Endothelial cell of umbilical vein (primary cell): ENCODE measurements around the gene DAB1.

Source experiments
- EZH2 ChIP-seq: IDR thresholded peaks from 2 replicates; pipeline ENCODE4 v1.6.1; 2012; ENCODE audit warnings: borderline replicate concordance, low read depth, mild to moderate bottlenecking, moderate library complexity, low read length, inconsistent platforms; ENCODE audit not compliant: severe bottlenecking
- FOS ChIP-seq: IDR thresholded peaks from 2 replicates; pipeline ENCODE4 v1.6.1; 2011; ENCODE audit warnings: mild to moderate bottlenecking, low read length, moderate library complexity, borderline replicate concordance; ENCODE audit not compliant: insufficient read depth
- MAX ChIP-seq: IDR thresholded peaks from 2 replicates; pipeline ENCODE4 v1.6.1; 2011; ENCODE audit not compliant: insufficient read depth, insufficient read length
- MYC ChIP-seq: IDR thresholded peaks from one replicate; pipeline ENCODE4 v1.6.1; 2011; ENCODE audit warnings: mild to moderate bottlenecking, low read depth, low read length
- POLR2A ChIP-seq: IDR thresholded peaks from 2 replicates; pipeline ENCODE4 v1.6.1; 2012; ENCODE audit warnings: low read depth, mild to moderate bottlenecking, control low read depth, low read length
- POLR2AphosphoS5 ChIP-seq: IDR thresholded peaks from 2 replicates; pipeline ENCODE4 v1.6.1; 2012; ENCODE audit warnings: low read depth, mild to moderate bottlenecking, control low read depth, low read length, moderate library complexity; ENCODE audit not compliant: insufficient read depth
- TF ChIP-seq, protein P1 (sequence below), 2 donors: IDR thresholded peaks; 1 replicate in 1 of 2; 2 replicates in 1 of 2; pipeline ENCODE4 v1.5.1; 2011; ENCODE audit warnings: low read length in 2 of 2, mild to moderate bottlenecking in 2 of 2, moderate library complexity in 2 of 2, control low read depth in 1 of 2, inconsistent platforms in 1 of 2, low read depth in 1 of 2; ENCODE audit not compliant: insufficient read depth in 1 of 2; ENCODE audit errors: extremely low read depth in 1 of 2

DNA sequence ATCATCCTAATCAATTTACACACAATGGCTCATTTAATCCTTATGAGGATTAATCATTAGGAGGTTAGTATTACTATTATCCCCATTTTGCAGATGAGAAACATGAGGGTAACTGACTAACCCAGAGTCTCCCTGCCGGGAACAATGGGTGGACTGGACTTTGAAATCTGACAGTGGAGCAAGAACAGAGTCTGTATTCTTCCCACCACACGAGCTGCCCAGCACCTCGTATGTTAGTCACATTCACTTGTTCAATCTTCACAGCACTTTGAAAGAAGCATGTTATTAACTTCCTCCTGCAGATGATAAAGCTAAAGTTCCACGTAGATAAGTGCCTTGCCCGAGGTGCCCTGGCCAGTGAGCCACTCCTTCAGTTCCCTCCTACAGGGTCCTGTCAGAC, 470.5 kb downstream of the DAB1 start:
- TF ChIP-seq, protein P1, sequence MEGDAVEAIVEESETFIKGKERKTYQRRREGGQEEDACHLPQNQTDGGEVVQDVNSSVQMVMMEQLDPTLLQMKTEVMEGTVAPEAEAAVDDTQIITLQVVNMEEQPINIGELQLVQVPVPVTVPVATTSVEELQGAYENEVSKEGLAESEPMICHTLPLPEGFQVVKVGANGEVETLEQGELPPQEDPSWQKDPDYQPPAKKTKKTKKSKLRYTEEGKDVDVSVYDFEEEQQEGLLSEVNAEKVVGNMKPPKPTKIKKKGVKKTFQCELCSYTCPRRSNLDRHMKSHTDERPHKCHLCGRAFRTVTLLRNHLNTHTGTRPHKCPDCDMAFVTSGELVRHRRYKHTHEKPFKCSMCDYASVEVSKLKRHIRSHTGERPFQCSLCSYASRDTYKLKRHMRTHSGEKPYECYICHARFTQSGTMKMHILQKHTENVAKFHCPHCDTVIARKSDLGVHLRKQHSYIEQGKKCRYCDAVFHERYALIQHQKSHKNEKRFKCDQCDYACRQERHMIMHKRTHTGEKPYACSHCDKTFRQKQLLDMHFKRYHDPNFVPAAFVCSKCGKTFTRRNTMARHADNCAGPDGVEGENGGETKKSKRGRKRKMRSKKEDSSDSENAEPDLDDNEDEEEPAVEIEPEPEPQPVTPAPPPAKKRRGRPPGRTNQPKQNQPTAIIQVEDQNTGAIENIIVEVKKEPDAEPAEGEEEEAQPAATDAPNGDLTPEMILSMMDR (IDR thresholded peaks at IDR 0.05; ENCODE audit: extremely low read depth in 1 of 2, insufficient read depth in 1 of 2, low read depth in 1 of 2, low read length in 2 of 2), result no peak
- TF ChIP-seq POLR2A (no peak), POLR2AphosphoS5 (no peak), EZH2 (no peak), MAX (no peak), MYC (no peak), FOS (no peak)
